HUES64 (cell line): ENCODE measurements around the gene TTLL5.

Source experiments
- H3K27ac ChIP-seq: 2 replicates; pipeline ENCODE4 v1.7.0; 2013; ENCODE audit warnings: low read depth, low read length, inconsistent platforms
- H3K27me3 ChIP-seq: 2 replicates; pipeline ENCODE4 v1.6.1; 2013; ENCODE audit warnings: mild to moderate bottlenecking, low read length; ENCODE audit not compliant: insufficient read depth
- H3K36me3 ChIP-seq: 2 replicates; pipeline ENCODE4 v1.6.1; 2013; ENCODE audit warnings: mild to moderate bottlenecking, low read length; ENCODE audit not compliant: insufficient read depth
- H3K4me1 ChIP-seq: 2 replicates; pipeline ENCODE4 v1.6.1; 2013; ENCODE audit warnings: mild to moderate bottlenecking, low read length, moderate library complexity; ENCODE audit not compliant: insufficient read depth
- H3K4me3 ChIP-seq: 2 replicates; pipeline ENCODE4 v1.5.1; 2013; ENCODE audit warnings: mild to moderate bottlenecking, low read length, moderate library complexity
- H3K9ac ChIP-seq: 2 replicates; pipeline ENCODE4 v1.6.1; 2013; ENCODE audit warnings: mild to moderate bottlenecking, low read depth, low read length
- H3K9me3 ChIP-seq: 2 replicates; pipeline ENCODE4 v1.6.1; 2013; ENCODE audit warnings: low read depth, low read length; ENCODE audit not compliant: insufficient read depth
- WGBS: fragments of 150-250, 120-280 bp; methylation state at CpG from one replicate; pipeline ENCODE4 v1.1.7; 2013; ENCODE audit warnings: missing lambda C conversion rate; 5-methylcytosine and 5-hydroxymethylcytosine counted together

Gene TTLL5

DNA sequence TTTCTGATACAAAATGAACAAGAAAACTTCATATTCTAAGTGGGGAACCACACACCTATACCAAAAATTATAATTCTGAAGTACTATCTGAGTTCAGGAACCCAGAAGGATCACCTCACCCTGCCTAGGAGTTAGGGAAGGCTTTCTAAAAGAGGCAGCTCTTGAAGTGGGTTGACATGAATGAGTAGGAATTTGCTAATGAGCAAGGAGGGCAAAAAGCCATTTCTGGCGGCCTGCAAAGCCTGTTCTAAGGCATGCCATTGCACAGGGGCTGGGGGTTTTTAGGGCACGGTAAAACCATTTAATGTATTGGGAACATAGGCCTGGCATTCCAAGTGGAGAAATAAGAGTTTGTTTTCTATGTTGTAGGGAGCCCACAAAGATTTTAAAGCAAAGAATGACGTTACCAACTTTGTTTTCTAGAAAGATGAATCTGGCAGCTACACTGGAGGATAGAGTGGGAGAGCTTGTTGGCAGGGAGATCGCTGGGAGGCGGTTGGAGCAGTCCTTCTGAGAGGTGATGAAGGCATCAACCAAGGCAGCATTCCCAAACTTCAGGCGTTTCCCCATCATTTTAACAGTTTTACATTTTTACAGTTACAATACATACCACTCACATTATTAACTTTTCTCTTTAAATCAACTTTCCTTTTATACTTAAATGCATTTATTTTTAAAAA is 338.6 kb downstream of the TTLL5 start:
- Histone ChIP-seq H3K4me1 (no peaks in the 10 kb centered on the region), H3K36me3 (peaks cover 55% of the 10 kb centered on the region)
- WGBS: 94% methylated on average over 6 of the region's 6 CpGs

DNA sequence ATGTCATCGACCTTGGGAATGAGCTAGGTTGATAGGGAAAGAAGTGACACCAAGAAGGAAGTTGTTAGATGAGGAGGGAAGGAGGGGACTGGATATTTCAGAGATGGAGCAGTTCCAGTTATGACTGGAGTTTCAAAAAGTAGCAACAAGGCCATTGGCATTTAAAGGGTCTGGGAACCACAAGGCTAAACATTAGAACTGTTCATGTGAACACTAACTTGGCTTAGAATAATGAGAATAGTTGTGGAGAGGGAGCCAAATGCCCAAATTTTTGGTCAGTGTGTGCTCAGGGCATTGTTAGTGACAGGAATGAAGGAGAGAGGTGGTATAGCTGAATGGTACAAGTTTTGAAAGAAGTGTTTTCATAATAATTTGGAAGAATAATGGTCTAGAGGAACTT is 341.3 kb downstream of the TTLL5 start:
- Histone ChIP-seq H3K27ac (no peak overlapping the region), H3K9ac (no peak overlapping the region), H3K4me1 (no peaks in the 10 kb centered on the region), H3K4me3 (no peak overlapping the region), H3K27me3 (no peaks in the 10 kb centered on the region), H3K9me3 (peaks cover 12% of the 10 kb centered on the region; the same call in 1 of the 2 replicates), H3K36me3 (peaks cover 60% of the 10 kb centered on the region)
- WGBS: 94% methylated on average over 1 of the region's 1 CpG

More for the DNA sequence above, 338.6 kb downstream of the TTLL5 start:
- H3K9me3 ChIP-seq: peaks cover 7% of the 10 kb centered on the region; the same call in 1 of the 2 replicates
- H3K27ac ChIP-seq: no peak overlapping the region
- no peak overlapping the region for H3K9ac ChIP-seq
- H3K4me3 ChIP-seq: no peak overlapping the region
- H3K27me3 ChIP-seq: no peaks in the 10 kb centered on the region
